Spleen (tissue), 11 donors: ENCODE measurements around the gene PTPRM. TPM values are rescaled to one million over a fixed set of nuclear protein-coding genes. Genes with fewer than 3 reads are reported as not detected.

Experiments used
- DNase-seq: peaks from one replicate; pipeline ENCODE4 v3.0.0-alpha.2; 2020
- H3K27ac ChIP-seq, 8 donors: fragments of 200-600 bp; sonication (generic) in 7 of 8; 1 replicate in 4 of 8; 2 replicates in 4 of 8; pipeline versions ENCODE4 v1.5.0 to v1.8.0; 2016 to 2021; ENCODE audit warnings: inconsistent platforms in 4 of 8, mild to moderate bottlenecking in 4 of 8, moderate library complexity in 1 of 8
- H3K27me3 ChIP-seq, 7 donors: fragments of 200-600 bp; sonication (generic) in 6 of 7; replicated peaks in 1 of 7; 1 replicate in 4 of 7; 2 replicates in 3 of 7; pipeline versions ENCODE4 v1.5.0 to v1.8.0; 2016 to 2021; ENCODE audit warnings: inconsistent platforms in 3 of 7, mild to moderate bottlenecking in 1 of 7
- H3K36me3 ChIP-seq, 6 donors: fragments of 200-600 bp; sonication (generic) in 5 of 6; 1 replicate in 4 of 6; 2 replicates in 2 of 6; pipeline versions ENCODE4 v1.5.0 to v1.8.0; 2016 to 2021; ENCODE audit warnings: inconsistent platforms in 2 of 6
- H3K4me1 ChIP-seq, 6 donors: fragments of 200-600 bp; sonication (generic) in 5 of 6; 1 replicate in 3 of 6; 2 replicates in 3 of 6; pipeline versions ENCODE4 v1.5.0 to v1.8.0; 2016 to 2021; ENCODE audit warnings: inconsistent platforms in 3 of 6
- H3K4me3 ChIP-seq, 8 donors: fragments of 200-600 bp; sonication (generic) in 7 of 8; 1 replicate in 4 of 8; 2 replicates in 4 of 8; pipeline versions ENCODE4 v1.5.0 to v1.8.0; 2016 to 2021; ENCODE audit warnings: inconsistent platforms in 4 of 8, mild to moderate bottlenecking in 4 of 8, moderate library complexity in 2 of 8
- H3K9me3 ChIP-seq, 8 donors: fragments of 200-600 bp; sonication (generic) in 7 of 8; 1 replicate in 4 of 8; 2 replicates in 4 of 8; pipeline versions ENCODE4 v1.5.0 to v1.8.0; 2016 to 2021; ENCODE audit warnings: inconsistent platforms in 4 of 8
- CTCF ChIP-seq, 11 experiments: fragments of 200-600 bp in 7 of 11; fragments of 450-650 bp in 4 of 11; sonication (generic) in 4 of 11; IDR thresholded peaks in 8 of 11; conservative IDR thresholded peaks in 3 of 11; 1 replicate in 7 of 11; 2 replicates in 4 of 11; pipeline versions ENCODE4 v1.4.0 to v1.8.0; 2016 to 2021; ENCODE audit warnings: antibody characterized with exemption in 11 of 11, inconsistent platforms in 4 of 11, mild to moderate bottlenecking in 1 of 11
- POLR2A ChIP-seq, 3 donors: fragments of 450-650 bp; IDR thresholded peaks; one replicate each; pipeline ENCODE4 v1.5.1; 2017; ENCODE audit warnings: antibody characterized with exemption in 3 of 3, mild to moderate bottlenecking in 1 of 3
- POLR2AphosphoS5 ChIP-seq, 3 donors: sonication (generic); formaldehyde crosslinking; IDR thresholded peaks; one replicate each; pipeline ENCODE4 v1.5.1; 2017; ENCODE audit warnings: antibody characterized with exemption in 3 of 3
- WGBS, 5 donors: extraction: QIAGEN DNeasy Blood & Tissue Kit in 3 of 5; methylation state at CpG; one replicate each; pipeline versions ENCODE4 v1.1.5 to v1.1.7; 2013 to 2018; 5-methylcytosine and 5-hydroxymethylcytosine counted together
- intact Hi-C: fragments of 100-400 bp; cut with DNase I; formaldehyde crosslinking; loops from one replicate; pipeline ENCODE4 v1.15.0; 2023; ENCODE audit warnings: low total_unique reads
- polyA plus RNA-seq, 3 donors: library from polyadenylated mRNA; stranded (reverse); fragments of 200-250 nt; gene quantifications; one replicate each; pipeline ENCODE4 v1.2.1, GENCODE V29; 2013
- total RNA-seq, 7 donors: library from RNA; depleted of rRNA in 3 of 7; stranded (reverse); fragments of >200 nt in 3 of 7; fragmentation: NEBNext Ultra II Directional in 4 of 7; extraction: Animal tissue kit (Norgen Biotek cat#: 25700) in 4 of 7; gene quantifications; one replicate each; pipeline versions ENCODE4 v1.1.0 to v1.2.1, GENCODE V29; 2016 to 2021
- donor health status: healthy with polysubstance abuse.
- donor health status: DM: no; HTN: no; CAD: no; lungs with moderate emphysema.
- donor health status: DM: no; HTN: no; CAD: no.
- donor health status: Bipolar disorder and iron deficiency.
- donor health status: healthy.
- donor health status: DM: no; HTN: no; CAD: no.
- donor health status: DM: yes; HTN: yes; CAD: no.

Gene PTPRM
- total and polyA plus RNA-seq, 10 donors, result 23.5 to 97.8 (median 62.8) TPM

GRCh38 chr18:8252371-8252770 is 685.3 kb downstream of the PTPRM start:
- H3K27ac ChIP-seq, result no peak overlapping the region
- WGBS, 5 donors, result 89 to 95% (median 93%) methylated on average over 3 of the region's 3 CpGs
- intact Hi-C loops, result no loop called here

GRCh38 chr18:8253944-8254343 is 686.8 kb downstream of the PTPRM start:
- intact Hi-C loops, result no loop called here
- 83 to 100% (median 96%) methylated on average over 1 of the region's 1 CpG for WGBS, 5 donors
- no peaks in the 10 kb centered on the region for H3K27me3 ChIP-seq
- H3K4me3 ChIP-seq, result no peak overlapping the region
- TF ChIP-seq POLR2A (IDR thresholded peaks at IDR 0.05) (no peak), POLR2AphosphoS5 (IDR thresholded peaks at IDR 0.05) (no peak), CTCF (IDR thresholded peaks at IDR 0.05 in 8 of 11, conservative IDR thresholded peaks at IDR 0.05 in 3 of 11) (no peak)
- H3K9me3 ChIP-seq, result no peaks in the 10 kb centered on the region
- no peak for DNase-seq
- H3K27ac ChIP-seq, result no peak overlapping the region
- no peaks in the 10 kb centered on the region for H3K4me1 ChIP-seq
- peaks cover 0 to 14% (median 0%) of the 10 kb centered on the region in 6 donors for H3K36me3 ChIP-seq

More at GRCh38 chr18:8252371-8252770, 685.3 kb downstream of the PTPRM start:
- H3K9me3 ChIP-seq, result no peaks in the 10 kb centered on the region
- no peaks in the 10 kb centered on the region for H3K4me1 ChIP-seq
- H3K27me3 ChIP-seq, result no peaks in the 10 kb centered on the region
- no peak for DNase-seq
- no peak overlapping the region for H3K4me3 ChIP-seq
- peaks cover 0 to 18% (median 0%) of the 10 kb centered on the region in 6 donors for H3K36me3 ChIP-seq
- TF ChIP-seq POLR2AphosphoS5 (IDR thresholded peaks at IDR 0.05) (no peak), CTCF (IDR thresholded peaks at IDR 0.05 in 8 of 11, conservative IDR thresholded peaks at IDR 0.05 in 3 of 11) (no peak), POLR2A (IDR thresholded peaks at IDR 0.05) (no peak)

GRCh38 chr18:8254654-8255053 is 687.5 kb downstream of the PTPRM start:
- peaks cover 0 to 14% (median 0%) of the 10 kb centered on the region in 6 donors for H3K36me3 ChIP-seq
- H3K9me3 ChIP-seq, result no peaks in the 10 kb centered on the region
- H3K27me3 ChIP-seq, result no peaks in the 10 kb centered on the region
- WGBS, 5 donors, result 79 to 90% (median 88%) methylated on average over 2 of the region's 2 CpGs
- intact Hi-C loops, result no loop called here
- H3K27ac ChIP-seq, result no peak overlapping the region
- no peaks in the 10 kb centered on the region for H3K4me1 ChIP-seq
- TF ChIP-seq CTCF (IDR thresholded peaks at IDR 0.05 in 8 of 11, conservative IDR thresholded peaks at IDR 0.05 in 3 of 11), result no peak
- TF ChIP-seq POLR2AphosphoS5 (IDR thresholded peaks at IDR 0.05), result no peak
- TF ChIP-seq POLR2A (IDR thresholded peaks at IDR 0.05), result no peak
- H3K4me3 ChIP-seq, result no peak overlapping the region
- no peak for DNase-seq

- Histone ChIP-seq H3K27me3 (no peaks in the 10 kb centered on the region), H3K27ac (peak overlapping the region in 2 of 8 donors; percentile 34 to 52), H3K9me3 (no peaks in the 10 kb centered on the region), H3K4me3 (no peak overlapping the region), H3K4me1 (no peaks in the 10 kb centered on the region), H3K36me3 (peaks cover 0 to 14% (median 0%) of the 10 kb centered on the region in 6 donors)
- WGBS, 5 donors, result 82 to 90% (median 85%) methylated on average over 5 of the region's 5 CpGs
- intact Hi-C loops, result no loop called here
- DNase-seq, result no peak
- TF ChIP-seq POLR2AphosphoS5 (IDR thresholded peaks at IDR 0.05) (no peak), CTCF (IDR thresholded peaks at IDR 0.05 in 8 of 11, conservative IDR thresholded peaks at IDR 0.05 in 3 of 11) (no peak), POLR2A (IDR thresholded peaks at IDR 0.05) (no peak)
Measured at GRCh38 chr18:8257851-8258434, 690.8 kb downstream of the PTPRM start.
